GM23338 (cell line): ENCODE data around the gene R3HDM2. TPM values are rescaled to one million over a fixed set of nuclear protein-coding genes. Genes with fewer than 3 reads are reported as not detected.

Experiments
- ATAC-seq: fragments of 200-7000 bp; cut with Tn5 transposase; 3 replicates; pipeline ENCODE4 v1.9.1; 2020
- DNase-seq: peaks from one replicate; pipeline ENCODE4 v3.0.0-alpha.2; 2015; ENCODE audit warnings: low spot score
- H2AFZ ChIP-seq: fragments of 200-600 bp; sonication (generic); 2 replicates; pipeline ENCODE4 v1.8.0; 2016; ENCODE audit warnings: antibody characterized with exemption, mild to moderate bottlenecking, moderate library complexity
- H3F3A ChIP-seq: fragments of 200-600 bp; sonication (generic); replicated peaks from 2 replicates; pipeline ENCODE4 v1.8.0; 2017; ENCODE audit warnings: antibody characterized with exemption, mixed run types, low read depth
- H3K27ac ChIP-seq: fragments of 200-600 bp; sonication (generic); 2 replicates; pipeline ENCODE4 v1.6.1; 2016; ENCODE audit warnings: low read depth
- H3K27me3 ChIP-seq: fragments of 200-600 bp; sonication (generic); 2 replicates; pipeline ENCODE4 v1.8.0; 2016; ENCODE audit warnings: mild to moderate bottlenecking, mixed run types, moderate library complexity; ENCODE audit not compliant: insufficient read depth
- H3K36me3 ChIP-seq: fragments of 200-600 bp; sonication (generic); 2 replicates; pipeline ENCODE4 v1.8.0; 2016; ENCODE audit warnings: mild to moderate bottlenecking; ENCODE audit not compliant: insufficient read depth
- H3K4me1 ChIP-seq: fragments of 200-600 bp; sonication (generic); 2 replicates; pipeline ENCODE4 v1.8.0; 2016; ENCODE audit warnings: mild to moderate bottlenecking, moderate library complexity; ENCODE audit not compliant: insufficient read depth
- H3K4me2 ChIP-seq: fragments of 200-600 bp; sonication (generic); 2 replicates; pipeline ENCODE4 v1.7.1; 2017; ENCODE audit warnings: mixed run types
- H3K4me3 ChIP-seq: fragments of 200-600 bp; sonication (generic); 2 replicates; pipeline ENCODE4 v1.6.1; 2016; ENCODE audit warnings: mixed run types
- H3K79me2 ChIP-seq: fragments of 200-600 bp; sonication (generic); replicated peaks from 2 replicates; pipeline ENCODE4 v1.8.0; 2017; ENCODE audit warnings: mild to moderate bottlenecking; ENCODE audit not compliant: insufficient read depth
- H3K9me2 ChIP-seq: fragments of 200-600 bp; sonication (generic); 2 replicates; pipeline ENCODE4 v1.8.0; 2017; ENCODE audit not compliant: insufficient read depth
- H4K20me1 ChIP-seq: fragments of 200-600 bp; sonication (generic); replicated peaks from 2 replicates; pipeline ENCODE4 v1.8.0; 2017; ENCODE audit warnings: mild to moderate bottlenecking; ENCODE audit not compliant: insufficient read depth
- H3K27ac Mint-ChIP-seq: 2 replicates; pipeline ENCODE4 v1.8.0; 2020; ENCODE audit warnings: inconsistent platforms, mild to moderate bottlenecking, moderate library complexity, mixed read lengths
- H3K27me3 Mint-ChIP-seq: 3 replicates; pipeline ENCODE4 v1.8.0; 2022; ENCODE audit warnings: low read depth, mild to moderate bottlenecking, moderate library complexity, mixed read lengths, inconsistent platforms; ENCODE audit not compliant: insufficient read depth, poor library complexity
- H3K36me3 Mint-ChIP-seq: 3 replicates; pipeline ENCODE4 v1.8.0; 2021; ENCODE audit warnings: low read depth, mild to moderate bottlenecking, inconsistent platforms, moderate library complexity, mixed read lengths
- H3K4me1 Mint-ChIP-seq: 3 replicates; pipeline ENCODE4 v1.8.0; 2020; ENCODE audit warnings: mild to moderate bottlenecking, inconsistent platforms, mixed read lengths
- H3K4me3 Mint-ChIP-seq: 3 replicates; pipeline ENCODE4 v1.8.0; 2021; ENCODE audit warnings: moderate library complexity, mild to moderate bottlenecking, inconsistent platforms, mixed read lengths
- H3K9me3 Mint-ChIP-seq: 3 replicates; pipeline ENCODE4 v1.8.0; 2020; ENCODE audit warnings: moderate library complexity, mild to moderate bottlenecking, inconsistent platforms, mixed read lengths
- EZH2phosphoT487 ChIP-seq: fragments of 200-600 bp; sonication (generic); IDR thresholded peaks from one replicate; pipeline ENCODE4 v1.8.1; 2018; ENCODE audit warnings: antibody characterized with exemption; ENCODE audit not compliant: unreplicated experiment
- POLR2AphosphoS5 ChIP-seq: IDR thresholded peaks from 2 replicates; pipeline ENCODE4 v1.6.1; 2016; ENCODE audit warnings: antibody characterized with exemption, low read depth
- STAT1 ChIP-seq: IDR thresholded peaks from one replicate; pipeline ENCODE4 v1.6.1; 2016; ENCODE audit warnings: antibody characterized with exemption; ENCODE audit not compliant: unreplicated experiment
- ZNF331 ChIP-seq: fragments of 250-450 bp; sonication (Bioruptor Pico); IDR thresholded peaks from 2 replicates; pipeline ENCODE4 v1.5.0; 2020; ENCODE audit warnings: low read depth, mild to moderate bottlenecking, moderate library complexity
- polyA plus RNA-seq: library from polyadenylated mRNA; unstranded; fragments of >200 nt; fragmentation: Nextera tagmentation; extraction: Ambion mirVana; gene quantifications from 2 replicates; pipeline ENCODE4 v1.2.1, GENCODE V29; 2016
- total RNA-seq: library from RNA; depleted of rRNA; stranded (reverse); fragments of >200 nt; shearing (Covaris generic); gene quantifications from 2 replicates; pipeline ENCODE4 v1.2.3, GENCODE V29; 2014
- TF ChIP-seq, protein P1 (sequence below): IDR thresholded peaks from 2 replicates; pipeline ENCODE4 v1.6.1; 2016; ENCODE audit warnings: antibody characterized with exemption
- TF ChIP-seq, protein P2 (sequence below): IDR thresholded peaks from one replicate; pipeline ENCODE4 v1.6.1; 2018; ENCODE audit warnings: antibody characterized with exemption; ENCODE audit not compliant: unreplicated experiment
- TF ChIP-seq, protein P3 (sequence below), 2 experiments: fragments of 200-600 bp in 1 of 2; sonication (generic) in 1 of 2; conservative IDR thresholded peaks; 2 replicates each; pipeline versions ENCODE4 v1.5.1 to v1.6.1; 2016 to 2017; ENCODE audit warnings: antibody characterized with exemption in 2 of 2, low read depth in 2 of 2, mild to moderate bottlenecking in 2 of 2, moderate library complexity in 1 of 2
- TF ChIP-seq, protein P4 (sequence below): fragments of 250-450 bp; sonication (Bioruptor Pico); IDR thresholded peaks from 2 replicates; pipeline ENCODE4 v1.5.0; 2020; ENCODE audit warnings: mild to moderate bottlenecking, moderate library complexity

Gene R3HDM2
- total and polyA plus RNA-seq, 2 experiments from 2014 or later: 9.6 to 19.6 TPM

DNA sequence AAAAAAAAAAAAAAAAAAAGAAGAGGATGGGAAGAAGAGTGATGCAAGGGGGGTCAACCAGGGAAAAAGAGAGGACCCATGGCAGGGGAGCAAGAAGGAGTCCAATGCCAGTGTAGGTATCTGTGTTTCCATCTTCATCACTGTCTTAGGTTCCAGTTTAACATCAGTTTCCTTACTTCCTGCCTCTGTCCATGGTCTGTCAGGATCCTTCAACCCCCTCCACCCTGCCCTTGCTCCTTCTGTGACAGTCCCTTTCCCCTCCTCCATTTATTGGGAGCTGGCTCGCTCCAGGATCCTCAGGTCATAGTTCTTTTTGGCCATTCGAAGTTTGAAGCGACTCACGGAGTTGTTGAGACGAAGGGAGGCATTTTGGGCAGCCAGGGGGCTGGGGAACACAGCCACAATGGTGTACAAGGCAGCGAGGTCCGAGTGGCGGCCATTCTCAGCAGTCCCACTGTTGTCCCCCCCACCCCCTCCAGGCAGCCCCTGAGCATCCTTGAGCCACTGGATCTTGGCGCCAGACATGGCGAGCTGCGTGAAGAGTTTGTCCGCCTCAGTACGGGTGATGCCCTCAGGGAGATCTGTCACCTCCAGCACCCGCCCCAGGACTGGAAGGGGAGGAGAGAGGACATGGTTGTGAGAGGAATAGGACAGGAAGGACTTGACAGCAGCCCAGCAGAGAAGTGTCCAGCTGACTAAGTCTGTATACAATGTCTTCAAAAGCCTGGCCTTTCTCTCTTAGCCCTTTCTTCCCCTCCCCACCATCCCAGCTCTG, 176.2 kb downstream of the R3HDM2 start:
- Histone ChIP-seq H3K79me2 (no peaks in the 10 kb centered on the region), H3K27ac (no peak overlapping the region), H3K9me2 (no peaks in the 10 kb centered on the region), H3F3A (no peaks in the 10 kb centered on the region; the same call in 1 of the 2 replicates), H3K36me3 (no peaks in the 10 kb centered on the region), H2AFZ (no peak overlapping the region), H4K20me1 (no peaks in the 10 kb centered on the region), H3K4me2 (no peak overlapping the region), H3K4me3 (no peak overlapping the region), H3K27me3 (no peaks in the 10 kb centered on the region), H3K4me1 (peaks cover 12% of the 10 kb centered on the region)
- no peak for TF ChIP-seq EZH2phosphoT487
- TF ChIP-seq, protein P1, sequence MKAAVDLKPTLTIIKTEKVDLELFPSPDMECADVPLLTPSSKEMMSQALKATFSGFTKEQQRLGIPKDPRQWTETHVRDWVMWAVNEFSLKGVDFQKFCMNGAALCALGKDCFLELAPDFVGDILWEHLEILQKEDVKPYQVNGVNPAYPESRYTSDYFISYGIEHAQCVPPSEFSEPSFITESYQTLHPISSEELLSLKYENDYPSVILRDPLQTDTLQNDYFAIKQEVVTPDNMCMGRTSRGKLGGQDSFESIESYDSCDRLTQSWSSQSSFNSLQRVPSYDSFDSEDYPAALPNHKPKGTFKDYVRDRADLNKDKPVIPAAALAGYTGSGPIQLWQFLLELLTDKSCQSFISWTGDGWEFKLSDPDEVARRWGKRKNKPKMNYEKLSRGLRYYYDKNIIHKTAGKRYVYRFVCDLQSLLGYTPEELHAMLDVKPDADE: no peak
- TF ChIP-seq STAT1: no peak
- TF ChIP-seq, protein P2, sequence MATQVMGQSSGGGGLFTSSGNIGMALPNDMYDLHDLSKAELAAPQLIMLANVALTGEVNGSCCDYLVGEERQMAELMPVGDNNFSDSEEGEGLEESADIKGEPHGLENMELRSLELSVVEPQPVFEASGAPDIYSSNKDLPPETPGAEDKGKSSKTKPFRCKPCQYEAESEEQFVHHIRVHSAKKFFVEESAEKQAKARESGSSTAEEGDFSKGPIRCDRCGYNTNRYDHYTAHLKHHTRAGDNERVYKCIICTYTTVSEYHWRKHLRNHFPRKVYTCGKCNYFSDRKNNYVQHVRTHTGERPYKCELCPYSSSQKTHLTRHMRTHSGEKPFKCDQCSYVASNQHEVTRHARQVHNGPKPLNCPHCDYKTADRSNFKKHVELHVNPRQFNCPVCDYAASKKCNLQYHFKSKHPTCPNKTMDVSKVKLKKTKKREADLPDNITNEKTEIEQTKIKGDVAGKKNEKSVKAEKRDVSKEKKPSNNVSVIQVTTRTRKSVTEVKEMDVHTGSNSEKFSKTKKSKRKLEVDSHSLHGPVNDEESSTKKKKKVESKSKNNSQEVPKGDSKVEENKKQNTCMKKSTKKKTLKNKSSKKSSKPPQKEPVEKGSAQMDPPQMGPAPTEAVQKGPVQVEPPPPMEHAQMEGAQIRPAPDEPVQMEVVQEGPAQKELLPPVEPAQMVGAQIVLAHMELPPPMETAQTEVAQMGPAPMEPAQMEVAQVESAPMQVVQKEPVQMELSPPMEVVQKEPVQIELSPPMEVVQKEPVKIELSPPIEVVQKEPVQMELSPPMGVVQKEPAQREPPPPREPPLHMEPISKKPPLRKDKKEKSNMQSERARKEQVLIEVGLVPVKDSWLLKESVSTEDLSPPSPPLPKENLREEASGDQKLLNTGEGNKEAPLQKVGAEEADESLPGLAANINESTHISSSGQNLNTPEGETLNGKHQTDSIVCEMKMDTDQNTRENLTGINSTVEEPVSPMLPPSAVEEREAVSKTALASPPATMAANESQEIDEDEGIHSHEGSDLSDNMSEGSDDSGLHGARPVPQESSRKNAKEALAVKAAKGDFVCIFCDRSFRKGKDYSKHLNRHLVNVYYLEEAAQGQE: peak; percentile 59
- TF ChIP-seq POLR2AphosphoS5: no peak
- TF ChIP-seq, protein P3, sequence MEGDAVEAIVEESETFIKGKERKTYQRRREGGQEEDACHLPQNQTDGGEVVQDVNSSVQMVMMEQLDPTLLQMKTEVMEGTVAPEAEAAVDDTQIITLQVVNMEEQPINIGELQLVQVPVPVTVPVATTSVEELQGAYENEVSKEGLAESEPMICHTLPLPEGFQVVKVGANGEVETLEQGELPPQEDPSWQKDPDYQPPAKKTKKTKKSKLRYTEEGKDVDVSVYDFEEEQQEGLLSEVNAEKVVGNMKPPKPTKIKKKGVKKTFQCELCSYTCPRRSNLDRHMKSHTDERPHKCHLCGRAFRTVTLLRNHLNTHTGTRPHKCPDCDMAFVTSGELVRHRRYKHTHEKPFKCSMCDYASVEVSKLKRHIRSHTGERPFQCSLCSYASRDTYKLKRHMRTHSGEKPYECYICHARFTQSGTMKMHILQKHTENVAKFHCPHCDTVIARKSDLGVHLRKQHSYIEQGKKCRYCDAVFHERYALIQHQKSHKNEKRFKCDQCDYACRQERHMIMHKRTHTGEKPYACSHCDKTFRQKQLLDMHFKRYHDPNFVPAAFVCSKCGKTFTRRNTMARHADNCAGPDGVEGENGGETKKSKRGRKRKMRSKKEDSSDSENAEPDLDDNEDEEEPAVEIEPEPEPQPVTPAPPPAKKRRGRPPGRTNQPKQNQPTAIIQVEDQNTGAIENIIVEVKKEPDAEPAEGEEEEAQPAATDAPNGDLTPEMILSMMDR (conservative IDR thresholded peaks at IDR 0.05; ENCODE audit: low read depth in 2 of 2): no peak
- H3K4me3 Mint-ChIP-seq: no peak overlapping the region
- H3K4me1 Mint-ChIP-seq: peaks cover 12% of the 10 kb centered on the region
- H3K27me3 Mint-ChIP-seq: no peaks in the 10 kb centered on the region
- no peak for ATAC-seq
- DNase-seq: peak; percentile 11
- H3K27ac Mint-ChIP-seq: no peak overlapping the region
- H3K9me3 Mint-ChIP-seq: no peaks in the 10 kb centered on the region
- peaks cover 5% of the 10 kb centered on the region; the same call in 1 of the 3 replicates for H3K36me3 Mint-ChIP-seq

DNA sequence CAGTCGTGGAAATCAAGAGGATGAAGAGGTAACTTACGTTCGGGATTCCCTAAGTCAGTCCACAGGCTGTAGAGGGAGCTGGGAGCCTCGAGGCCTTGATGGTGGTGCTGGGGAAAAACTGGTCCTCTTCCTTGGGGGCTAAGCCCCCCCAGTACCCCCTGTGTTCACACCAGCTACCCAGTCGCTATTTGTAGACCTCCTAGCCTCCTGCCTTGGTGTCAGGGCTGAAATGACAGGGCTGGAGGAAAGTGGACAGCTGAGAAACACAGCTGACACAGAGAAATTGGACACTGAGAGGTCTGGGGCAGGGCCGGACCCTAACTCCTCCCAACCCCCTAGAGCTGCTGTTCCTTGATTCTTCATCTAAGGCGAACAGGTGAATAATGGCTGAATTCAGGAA, 179.9 kb downstream of the R3HDM2 start, which contains the start of gene STAC3:
STAC3 (minus strand) TSS at position 232 of the 400 bp plus-strand sequence. CDS start 1,551 bp downstream, outside the sequence.
- Histone ChIP-seq H2AFZ (no peak within 1 kb of the TSS), H3K36me3 (no peaks in the 10 kb centered on the region), H3K4me3 (no peak within 1 kb of the TSS), H3K4me2 (peak within 1 kb of the TSS; percentile 70), H3K27me3 (no peaks in the 10 kb centered on the region), H3F3A (peaks cover 4% of the 10 kb centered on the region), H3K27ac (no peak within 1 kb of the TSS), H3K9me2 (no peaks in the 10 kb centered on the region), H3K79me2 (no peaks in the 10 kb centered on the region), H3K4me1 (peaks cover 36% of the 10 kb centered on the region), H4K20me1 (no peaks in the 10 kb centered on the region)
- Mint-ChIP-seq H3K4me3 (no peak within 1 kb of the TSS), H3K9me3 (no peaks in the 10 kb centered on the region), H3K36me3 (no peaks in the 10 kb centered on the region), H3K27me3 (peaks cover 12% of the 10 kb centered on the region), H3K27ac (no peak within 1 kb of the TSS), H3K4me1 (peaks cover 37% of the 10 kb centered on the region)
- ATAC-seq (peak; percentile 37), DNase-seq (peak; percentile 35)
- TF ChIP-seq POLR2AphosphoS5 (no peak), ZNF331 (no peak), STAT1 (no peak)
- TF ChIP-seq, protein P4, sequence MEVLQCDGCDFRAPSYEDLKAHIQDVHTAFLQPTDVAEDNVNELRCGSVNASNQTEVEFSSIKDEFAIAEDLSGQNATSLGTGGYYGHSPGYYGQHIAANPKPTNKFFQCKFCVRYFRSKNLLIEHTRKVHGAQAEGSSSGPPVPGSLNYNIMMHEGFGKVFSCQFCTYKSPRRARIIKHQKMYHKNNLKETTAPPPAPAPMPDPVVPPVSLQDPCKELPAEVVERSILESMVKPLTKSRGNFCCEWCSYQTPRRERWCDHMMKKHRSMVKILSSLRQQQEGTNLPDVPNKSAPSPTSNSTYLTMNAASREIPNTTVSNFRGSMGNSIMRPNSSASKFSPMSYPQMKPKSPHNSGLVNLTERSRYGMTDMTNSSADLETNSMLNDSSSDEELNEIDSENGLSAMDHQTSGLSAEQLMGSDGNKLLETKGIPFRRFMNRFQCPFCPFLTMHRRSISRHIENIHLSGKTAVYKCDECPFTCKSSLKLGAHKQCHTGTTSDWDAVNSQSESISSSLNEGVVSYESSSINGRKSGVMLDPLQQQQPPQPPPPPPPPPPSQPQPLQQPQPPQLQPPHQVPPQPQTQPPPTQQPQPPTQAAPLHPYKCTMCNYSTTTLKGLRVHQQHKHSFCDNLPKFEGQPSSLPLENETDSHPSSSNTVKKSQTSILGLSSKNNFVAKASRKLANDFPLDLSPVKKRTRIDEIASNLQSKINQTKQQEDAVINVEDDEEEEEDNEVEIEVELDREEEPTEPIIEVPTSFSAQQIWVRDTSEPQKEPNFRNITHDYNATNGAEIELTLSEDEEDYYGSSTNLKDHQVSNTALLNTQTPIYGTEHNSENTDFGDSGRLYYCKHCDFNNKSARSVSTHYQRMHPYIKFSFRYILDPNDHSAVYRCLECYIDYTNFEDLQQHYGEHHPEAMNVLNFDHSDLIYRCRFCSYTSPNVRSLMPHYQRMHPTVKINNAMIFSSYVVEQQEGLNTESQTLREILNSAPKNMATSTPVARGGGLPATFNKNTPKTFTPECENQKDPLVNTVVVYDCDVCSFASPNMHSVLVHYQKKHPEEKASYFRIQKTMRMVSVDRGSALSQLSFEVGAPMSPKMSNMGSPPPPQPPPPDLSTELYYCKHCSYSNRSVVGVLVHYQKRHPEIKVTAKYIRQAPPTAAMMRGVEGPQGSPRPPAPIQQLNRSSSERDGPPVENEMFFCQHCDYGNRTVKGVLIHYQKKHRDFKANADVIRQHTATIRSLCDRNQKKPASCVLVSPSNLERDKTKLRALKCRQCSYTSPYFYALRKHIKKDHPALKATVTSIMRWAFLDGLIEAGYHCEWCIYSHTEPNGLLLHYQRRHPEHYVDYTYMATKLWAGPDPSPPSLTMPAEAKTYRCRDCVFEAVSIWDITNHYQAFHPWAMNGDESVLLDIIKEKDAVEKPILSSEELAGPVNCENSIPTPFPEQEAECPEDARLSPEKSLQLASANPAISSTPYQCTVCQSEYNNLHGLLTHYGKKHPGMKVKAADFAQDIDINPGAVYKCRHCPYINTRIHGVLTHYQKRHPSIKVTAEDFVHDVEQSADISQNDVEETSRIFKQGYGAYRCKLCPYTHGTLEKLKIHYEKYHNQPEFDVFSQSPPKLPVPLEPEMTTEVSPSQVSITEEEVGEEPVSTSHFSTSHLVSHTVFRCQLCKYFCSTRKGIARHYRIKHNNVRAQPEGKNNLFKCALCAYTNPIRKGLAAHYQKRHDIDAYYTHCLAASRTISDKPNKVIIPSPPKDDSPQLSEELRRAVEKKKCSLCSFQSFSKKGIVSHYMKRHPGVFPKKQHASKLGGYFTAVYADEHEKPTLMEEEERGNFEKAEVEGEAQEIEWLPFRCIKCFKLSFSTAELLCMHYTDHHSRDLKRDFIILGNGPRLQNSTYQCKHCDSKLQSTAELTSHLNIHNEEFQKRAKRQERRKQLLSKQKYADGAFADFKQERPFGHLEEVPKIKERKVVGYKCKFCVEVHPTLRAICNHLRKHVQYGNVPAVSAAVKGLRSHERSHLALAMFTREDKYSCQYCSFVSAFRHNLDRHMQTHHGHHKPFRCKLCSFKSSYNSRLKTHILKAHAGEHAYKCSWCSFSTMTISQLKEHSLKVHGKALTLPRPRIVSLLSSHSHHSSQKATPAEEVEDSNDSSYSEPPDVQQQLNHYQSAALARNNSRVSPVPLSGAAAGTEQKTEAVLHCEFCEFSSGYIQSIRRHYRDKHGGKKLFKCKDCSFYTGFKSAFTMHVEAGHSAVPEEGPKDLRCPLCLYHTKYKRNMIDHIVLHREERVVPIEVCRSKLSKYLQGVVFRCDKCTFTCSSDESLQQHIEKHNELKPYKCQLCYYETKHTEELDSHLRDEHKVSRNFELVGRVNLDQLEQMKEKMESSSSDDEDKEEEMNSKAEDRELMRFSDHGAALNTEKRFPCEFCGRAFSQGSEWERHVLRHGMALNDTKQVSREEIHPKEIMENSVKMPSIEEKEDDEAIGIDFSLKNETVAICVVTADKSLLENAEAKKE (CRISPR knock-in tag): no peak
